ENCODE measurements around the gene CDAN1.

Gene CDAN1

GRCh38 chr15:42733027-42733426 is 3.9 kb downstream of the CDAN1 start:
- TF ChIP-seq CTCF (IDR thresholded peaks at IDR 0.05; ENCODE audit: insufficient read depth, low read depth, low read length, missing control alignments): no peak
- no peak overlapping the region for H3K4me3 ChIP-seq (ENCODE audit: low read length)
- no peak for DNase-seq (ENCODE audit: low read depth)

GRCh38 chr15:42732095-42732827 is 4.7 kb downstream of the CDAN1 start:
- no peak for TF ChIP-seq CTCF (IDR thresholded peaks at IDR 0.05; ENCODE audit: insufficient read depth, low read depth, low read length, missing control alignments)
- DNase-seq (ENCODE audit: low read depth): no peak
- no peak overlapping the region for H3K4me3 ChIP-seq (ENCODE audit: low read length)

DNA sequence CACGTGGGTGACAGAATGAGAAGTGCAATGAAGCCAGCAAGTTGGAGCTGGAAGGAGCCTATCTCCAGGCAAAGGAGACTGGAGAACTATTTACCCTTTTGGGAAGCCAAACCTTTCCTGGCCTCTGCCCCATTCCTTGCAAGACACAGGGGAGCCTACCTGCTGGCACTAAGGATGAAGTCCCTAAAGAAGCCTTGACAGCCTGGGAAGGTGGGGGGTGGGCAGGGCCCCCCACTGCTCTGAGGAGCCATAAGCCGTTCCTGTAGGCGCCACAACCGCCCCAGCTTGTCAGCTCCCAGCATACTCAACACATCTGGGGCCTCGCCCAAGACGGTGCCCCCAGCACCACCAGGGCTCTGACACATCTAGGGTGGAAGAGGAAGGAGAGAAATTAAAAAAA is 5.5 kb downstream of the CDAN1 start:
- no peak for DNase-seq (ENCODE audit: low read depth)
- no peak for TF ChIP-seq CTCF (IDR thresholded peaks at IDR 0.05; ENCODE audit: insufficient read depth, low read depth, low read length, missing control alignments)
- no peak overlapping the region for H3K4me3 ChIP-seq (ENCODE audit: low read length)

DNA sequence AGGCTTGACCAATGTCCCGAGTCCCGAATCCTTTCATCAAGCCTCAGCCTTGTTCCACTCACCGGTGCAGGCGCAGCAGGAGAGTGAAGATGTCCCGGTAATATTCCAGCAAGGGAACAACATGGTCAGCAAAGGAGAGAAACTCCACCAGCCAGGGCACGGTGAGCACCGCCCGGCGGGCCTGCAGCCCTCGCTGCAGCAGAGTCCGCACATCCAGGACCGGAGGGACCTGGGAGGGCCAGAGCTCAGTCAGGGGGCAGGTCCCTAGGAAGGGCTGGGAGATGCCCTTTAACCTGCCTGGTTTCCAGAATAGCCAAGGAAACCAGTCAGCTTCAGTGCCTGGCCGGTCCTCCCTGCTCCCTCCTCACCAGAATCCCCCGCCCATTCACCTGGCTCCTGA is 6.4 kb downstream of the CDAN1 start:
- no peak overlapping the region for H3K4me3 ChIP-seq (ENCODE audit: low read length)
- DNase-seq (ENCODE audit: low read depth): no peak
- no peak for TF ChIP-seq CTCF (IDR thresholded peaks at IDR 0.05; ENCODE audit: insufficient read depth, low read depth, low read length, missing control alignments)

GRCh38 chr15:42730135-42730534 is 6.8 kb downstream of the CDAN1 start:
- TF ChIP-seq CTCF (IDR thresholded peaks at IDR 0.05; ENCODE audit: insufficient read depth, low read depth, low read length, missing control alignments): no peak
- DNase-seq (ENCODE audit: low read depth): no peak
- no peak overlapping the region for H3K4me3 ChIP-seq (ENCODE audit: low read length)

GRCh38 chr15:42729409-42729808 is 7.5 kb downstream of the CDAN1 start:
- DNase-seq (ENCODE audit: low read depth): no peak
- TF ChIP-seq CTCF (IDR thresholded peaks at IDR 0.05; ENCODE audit: insufficient read depth, low read depth, low read length, missing control alignments): no peak
- H3K4me3 ChIP-seq (ENCODE audit: low read length): no peak overlapping the region

GRCh38 chr15:42728972-42729371 is 8.0 kb downstream of the CDAN1 start:
- no peak for TF ChIP-seq CTCF (IDR thresholded peaks at IDR 0.05; ENCODE audit: insufficient read depth, low read depth, low read length, missing control alignments)
- H3K4me3 ChIP-seq (ENCODE audit: low read length): no peak overlapping the region
- no peak for DNase-seq (ENCODE audit: low read depth)
